ENCODE measurements around the gene MKS1. TPM values are rescaled to one million over a fixed set of nuclear protein-coding genes. Genes with fewer than 3 reads are reported as not detected.

Gene MKS1
- total RNA-seq, 1 experiment from 2014 or later, result 29.8 TPM

DNA sequence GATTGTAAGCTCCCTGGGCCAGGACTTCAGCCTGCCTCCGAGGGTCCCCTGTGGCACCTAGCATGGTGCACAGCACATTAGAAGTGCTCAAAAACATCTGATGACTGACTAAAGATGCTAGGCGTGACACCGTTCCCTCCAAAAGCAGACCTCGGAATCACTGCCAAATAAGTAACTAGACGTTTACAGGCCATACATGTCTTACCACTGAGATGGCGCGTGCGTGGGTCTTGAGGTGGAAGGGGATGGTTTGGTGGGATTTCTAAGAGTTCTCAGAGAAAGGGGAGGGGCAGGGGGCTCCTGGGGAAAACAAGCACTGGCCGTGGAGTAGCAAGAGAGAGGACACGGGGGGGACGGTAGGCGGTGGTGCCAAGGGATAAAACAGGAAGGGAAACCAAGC lies 49.3 kb upstream of the MKS1 start:
- Histone ChIP-seq H3K79me2 (ENCODE audit: insufficient read depth, low read length) (no peaks in the 10 kb centered on the region), H3K27ac (ENCODE audit: low read depth, low read length) (no peak overlapping the region), H3K9me3 (ENCODE audit: control insufficient read depth in 1 of 2, insufficient read depth in 1 of 2, low read depth in 1 of 2, low read length in 2 of 2) (no peaks in the 10 kb centered on the region), H4K20me1 (ENCODE audit: insufficient read depth) (no peaks in the 10 kb centered on the region), H3K36me3 (ENCODE audit: control insufficient read depth in 1 of 2, insufficient read depth in 2 of 2, low read length in 2 of 2) (no peaks in the 10 kb centered on the region), H3K4me1 (ENCODE audit: control insufficient read depth in 1 of 2, insufficient read depth in 2 of 2, low read length in 2 of 2) (peaks cover 0 to 7% of the 10 kb centered on the region in 2 experiments; a peak in 1 of 4 replicates), H3K9me2 (ENCODE audit: insufficient read depth) (no peaks in the 10 kb centered on the region), H3K27me3 (ENCODE audit: insufficient read depth, low read length) (peaks cover 21% of the 10 kb centered on the region), H3K4me3 (replicated peaks in 1 of 2; ENCODE audit: low read depth in 1 of 2, low read length in 2 of 2) (no peak overlapping the region), H3K4me2 (ENCODE audit: low read length) (no peak overlapping the region), H3K9ac (ENCODE audit: low read length) (no peak overlapping the region), H2AFZ (ENCODE audit: low read depth, low read length, poor library complexity, severe bottlenecking) (no peak overlapping the region)
- ChIA-PET CTCF (no interaction called here), POLR2A (no interaction called here), RAD21 (ENCODE audit: low non-redundant PET in 1 of 2, low total read pairs in 2 of 2, uncharacterized antibody in 2 of 2, unreplicated experiment in 2 of 2) (no interaction called here)
- intact Hi-C loops (cut with micrococcal nuclease), result no loop called here
- DNase-seq (ENCODE audit: low read depth, low spot score) (no peak), ATAC-seq (no peak)
- BruUV-seq (replicated peaks), result no TSS peak
- TF ChIP-seq JUND (IDR thresholded peaks at IDR 0.05) (no peak), ELF1 (IDR thresholded peaks at IDR 0.05; ENCODE audit: borderline replicate concordance, low read depth) (no peak), ZFX (IDR thresholded peaks at IDR 0.05) (no peak), SP1 (IDR thresholded peaks at IDR 0.05; ENCODE audit: low read depth) (no peak), EGR1 (IDR thresholded peaks at IDR 0.05; ENCODE audit: low read depth) (no peak), YY1 (IDR thresholded peaks at IDR 0.05; ENCODE audit: extremely low read depth, insufficient replicate concordance, low read depth, low read length) (no peak), RAD21 (IDR thresholded peaks at IDR 0.05; ENCODE audit: low read depth) (no peak), ZNF274 (IDR thresholded peaks at IDR 0.05; ENCODE audit: low read depth, low read length) (no peak), EZH2phosphoT487 (IDR thresholded peaks at IDR 0.05; ENCODE audit: borderline replicate concordance) (no peak)
- TF ChIP-seq, protein P1, sequence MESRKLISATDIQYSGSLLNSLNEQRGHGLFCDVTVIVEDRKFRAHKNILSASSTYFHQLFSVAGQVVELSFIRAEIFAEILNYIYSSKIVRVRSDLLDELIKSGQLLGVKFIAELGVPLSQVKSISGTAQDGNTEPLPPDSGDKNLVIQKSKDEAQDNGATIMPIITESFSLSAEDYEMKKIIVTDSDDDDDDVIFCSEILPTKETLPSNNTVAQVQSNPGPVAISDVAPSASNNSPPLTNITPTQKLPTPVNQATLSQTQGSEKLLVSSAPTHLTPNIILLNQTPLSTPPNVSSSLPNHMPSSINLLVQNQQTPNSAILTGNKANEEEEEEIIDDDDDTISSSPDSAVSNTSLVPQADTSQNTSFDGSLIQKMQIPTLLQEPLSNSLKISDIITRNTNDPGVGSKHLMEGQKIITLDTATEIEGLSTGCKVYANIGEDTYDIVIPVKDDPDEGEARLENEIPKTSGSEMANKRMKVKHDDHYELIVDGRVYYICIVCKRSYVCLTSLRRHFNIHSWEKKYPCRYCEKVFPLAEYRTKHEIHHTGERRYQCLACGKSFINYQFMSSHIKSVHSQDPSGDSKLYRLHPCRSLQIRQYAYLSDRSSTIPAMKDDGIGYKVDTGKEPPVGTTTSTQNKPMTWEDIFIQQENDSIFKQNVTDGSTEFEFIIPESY (IDR thresholded peaks at IDR 0.05; ENCODE audit: extremely low read depth, insufficient replicate concordance, low read length), result no peak

Data from HCT116 (cell line).